HepG2 (cell line): ENCODE data around the gene FITM1. TPM values are rescaled to one million over a fixed set of nuclear protein-coding genes. Genes with fewer than 3 reads are reported as not detected.

Experiments
- FOXP1 ChIP-seq, 2 experiments: fragments of 450-650 bp in 1 of 2; IDR thresholded peaks; 2 replicates each; pipeline ENCODE4 v1.6.1; 2017 to 2018; ENCODE audit warnings: antibody characterized with exemption in 1 of 2
- HDAC2 ChIP-seq: sonication (generic); formaldehyde crosslinking; IDR thresholded peaks from 2 replicates; pipeline ENCODE4 v1.4.0; 2020; ENCODE audit warnings: missing genetic modification reagents
- JUND ChIP-seq: sonication (generic); formaldehyde crosslinking; IDR thresholded peaks from 2 replicates; pipeline ENCODE4 v1.8.0; 2022; ENCODE audit warnings: mild to moderate bottlenecking, missing genetic modification reagents
- KDM5A ChIP-seq: fragments of 200-600 bp; sonication (generic); IDR thresholded peaks from 2 replicates; pipeline ENCODE4 v1.7.0; 2018; ENCODE audit warnings: antibody characterized with exemption, mild to moderate bottlenecking, low read length, borderline replicate concordance
- KLF11 ChIP-seq: IDR thresholded peaks from 2 replicates; pipeline ENCODE4 v1.6.1; 2016; ENCODE audit warnings: missing compliant biosample characterization
- KLF6 ChIP-seq: IDR thresholded peaks from 2 replicates; pipeline ENCODE4 v1.8.0; 2016; ENCODE audit warnings: missing biosample characterization, missing genetic modification reagents
- NR2F6 ChIP-seq, 2 experiments: IDR thresholded peaks; 2 replicates each; pipeline ENCODE4 v1.6.1; 2016; ENCODE audit warnings: antibody characterized with exemption in 1 of 2, mild to moderate bottlenecking in 1 of 2
- PHF5A ChIP-seq: IDR thresholded peaks from one replicate; pipeline ENCODE4 v1.6.1; 2018; ENCODE audit warnings: low read depth, missing genetic modification reagents; ENCODE audit not compliant: unreplicated experiment
- PRPF4 ChIP-seq: fragments of 200-400 bp; formaldehyde crosslinking; IDR thresholded peaks from 2 replicates; pipeline ENCODE4 v1.6.1; 2016; ENCODE audit warnings: low read length, low read depth; ENCODE audit not compliant: poor library complexity, severe bottlenecking
- THAP11 ChIP-seq: IDR thresholded peaks from 2 replicates; pipeline ENCODE4 v1.6.1; 2016; ENCODE audit warnings: missing biosample characterization, missing genetic modification reagents
- TMF1 ChIP-seq: sonication (generic); formaldehyde crosslinking; IDR thresholded peaks from 2 replicates; pipeline ENCODE4 v1.8.1; 2022; ENCODE audit warnings: low read depth, missing genetic modification reagents
- YY1 ChIP-seq: IDR thresholded peaks from 2 replicates; pipeline ENCODE4 v1.6.1; 2011; ENCODE audit warnings: low read length, low read depth, moderate library complexity, mild to moderate bottlenecking; ENCODE audit not compliant: insufficient read depth, insufficient replicate concordance
- ZBTB1 ChIP-seq: sonication (generic); formaldehyde crosslinking; IDR thresholded peaks from 2 replicates; pipeline ENCODE4 v1.4.0; 2020; ENCODE audit warnings: missing genetic modification reagents, borderline replicate concordance
- ZBTB3 ChIP-seq: sonication (generic); formaldehyde crosslinking; IDR thresholded peaks from 2 replicates; pipeline ENCODE4 v1.4.0; 2020; ENCODE audit warnings: low read depth, mild to moderate bottlenecking, moderate library complexity, missing genetic modification reagents, borderline replicate concordance
- ZFP36 ChIP-seq: fragments of 150-350 bp; IDR thresholded peaks from 2 replicates; pipeline ENCODE4 v1.6.1; 2018; ENCODE audit warnings: borderline replicate concordance, low read length, low read depth; ENCODE audit not compliant: partially characterized antibody
- ZNF468 ChIP-seq: sonication (generic); formaldehyde crosslinking; IDR thresholded peaks from 2 replicates; pipeline ENCODE4 v1.8.0; 2022; ENCODE audit warnings: mild to moderate bottlenecking, moderate library complexity, missing genetic modification reagents
- polyA plus RNA-seq, 8 experiments: library from polyadenylated mRNA; depleted of rRNA in 3 of 8; stranded (reverse) in 7 of 8; unstranded in 1 of 8; fragments of >200 nt; fragmentation: Illumina TruSeq in 4 of 8; extraction: Trizol in 4 of 8; gene quantifications; 2 replicates each; pipeline versions ENCODE4 v1.2.1 to v1.2.3, GENCODE V29; 2011 to 2016; ENCODE audit warnings: low read depth in 4 of 8, missing spikeins in 1 of 8, mixed read lengths in 1 of 8; ENCODE audit not compliant: insufficient read depth in 1 of 8
- total RNA-seq, 5 experiments: library from RNA; depleted of rRNA; stranded (reverse); fragments of >200 nt; fragmentation: Illumina TruSeq; extraction: Trizol; gene quantifications; 2 replicates each; pipeline ENCODE4 v1.2.3, GENCODE V29; 2016; ENCODE audit warnings: low read depth in 1 of 5
- TF ChIP-seq, protein P1 (sequence below): sonication (generic); formaldehyde crosslinking; IDR thresholded peaks from one replicate; pipeline ENCODE4 v1.5.1; 2020; ENCODE audit warnings: mild to moderate bottlenecking, missing genetic modification reagents; ENCODE audit errors: not compliant biosample characterization
- TF ChIP-seq, protein P2 (sequence below): sonication (generic); formaldehyde crosslinking; IDR thresholded peaks from 2 replicates; pipeline ENCODE4 v1.8.0; 2022; ENCODE audit warnings: missing genetic modification reagents, low read depth, mild to moderate bottlenecking, borderline replicate concordance
- TF ChIP-seq, protein P3 (sequence below): sonication (generic); formaldehyde crosslinking; IDR thresholded peaks from 2 replicates; pipeline ENCODE4 v1.8.1; 2023; ENCODE audit warnings: missing genetic modification reagents, mild to moderate bottlenecking, borderline replicate concordance
- TF ChIP-seq, protein P4 (sequence below): sonication (generic); formaldehyde crosslinking; IDR thresholded peaks from 2 replicates; pipeline ENCODE4 v1.4.0; 2020; ENCODE audit warnings: mild to moderate bottlenecking, missing genetic modification reagents

FITM1 gene
- total and polyA plus RNA-seq, 2 of the 13 experiments (the other 11 are each of a cell fraction or from before 2014, with no cell fraction given): 2.7 to 5.8 TPM

DNA sequence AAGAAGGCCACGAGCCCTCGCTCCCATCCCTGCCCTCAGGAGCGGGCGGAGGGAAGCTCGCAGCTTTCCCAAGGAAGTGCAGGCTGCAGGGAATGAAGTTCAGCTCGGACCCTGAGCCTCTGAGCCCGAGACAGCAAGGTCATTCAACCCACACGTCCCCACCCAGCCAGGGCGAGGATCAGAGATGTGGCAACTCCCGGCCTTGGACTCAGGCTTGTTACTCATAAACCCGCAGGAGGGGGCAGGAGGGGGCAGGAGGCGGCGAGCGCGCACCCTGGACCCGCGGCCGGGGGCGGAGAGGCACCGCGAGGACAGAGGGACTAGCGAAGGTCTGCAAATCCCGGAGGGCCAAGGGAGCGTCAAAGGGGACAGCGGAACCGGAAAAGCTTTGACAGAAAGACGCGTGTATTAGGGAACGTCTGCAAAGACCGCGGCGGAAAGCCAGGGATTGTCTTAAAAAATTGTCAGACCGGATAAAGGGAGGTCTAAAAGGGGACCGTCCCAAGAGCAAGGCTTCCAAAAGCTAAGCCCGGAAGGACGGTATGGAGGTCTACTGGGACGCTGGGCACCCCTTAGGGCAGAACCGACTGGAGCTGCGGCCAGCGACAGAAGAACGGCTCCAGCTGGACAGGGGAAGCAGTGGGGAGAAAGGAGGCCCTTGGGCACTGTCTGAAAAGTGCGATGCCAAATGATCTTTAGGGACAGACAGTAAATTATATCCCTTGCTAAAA is 16.5 kb upstream of the FITM1 start (continued):
- TF ChIP-seq, protein P1, sequence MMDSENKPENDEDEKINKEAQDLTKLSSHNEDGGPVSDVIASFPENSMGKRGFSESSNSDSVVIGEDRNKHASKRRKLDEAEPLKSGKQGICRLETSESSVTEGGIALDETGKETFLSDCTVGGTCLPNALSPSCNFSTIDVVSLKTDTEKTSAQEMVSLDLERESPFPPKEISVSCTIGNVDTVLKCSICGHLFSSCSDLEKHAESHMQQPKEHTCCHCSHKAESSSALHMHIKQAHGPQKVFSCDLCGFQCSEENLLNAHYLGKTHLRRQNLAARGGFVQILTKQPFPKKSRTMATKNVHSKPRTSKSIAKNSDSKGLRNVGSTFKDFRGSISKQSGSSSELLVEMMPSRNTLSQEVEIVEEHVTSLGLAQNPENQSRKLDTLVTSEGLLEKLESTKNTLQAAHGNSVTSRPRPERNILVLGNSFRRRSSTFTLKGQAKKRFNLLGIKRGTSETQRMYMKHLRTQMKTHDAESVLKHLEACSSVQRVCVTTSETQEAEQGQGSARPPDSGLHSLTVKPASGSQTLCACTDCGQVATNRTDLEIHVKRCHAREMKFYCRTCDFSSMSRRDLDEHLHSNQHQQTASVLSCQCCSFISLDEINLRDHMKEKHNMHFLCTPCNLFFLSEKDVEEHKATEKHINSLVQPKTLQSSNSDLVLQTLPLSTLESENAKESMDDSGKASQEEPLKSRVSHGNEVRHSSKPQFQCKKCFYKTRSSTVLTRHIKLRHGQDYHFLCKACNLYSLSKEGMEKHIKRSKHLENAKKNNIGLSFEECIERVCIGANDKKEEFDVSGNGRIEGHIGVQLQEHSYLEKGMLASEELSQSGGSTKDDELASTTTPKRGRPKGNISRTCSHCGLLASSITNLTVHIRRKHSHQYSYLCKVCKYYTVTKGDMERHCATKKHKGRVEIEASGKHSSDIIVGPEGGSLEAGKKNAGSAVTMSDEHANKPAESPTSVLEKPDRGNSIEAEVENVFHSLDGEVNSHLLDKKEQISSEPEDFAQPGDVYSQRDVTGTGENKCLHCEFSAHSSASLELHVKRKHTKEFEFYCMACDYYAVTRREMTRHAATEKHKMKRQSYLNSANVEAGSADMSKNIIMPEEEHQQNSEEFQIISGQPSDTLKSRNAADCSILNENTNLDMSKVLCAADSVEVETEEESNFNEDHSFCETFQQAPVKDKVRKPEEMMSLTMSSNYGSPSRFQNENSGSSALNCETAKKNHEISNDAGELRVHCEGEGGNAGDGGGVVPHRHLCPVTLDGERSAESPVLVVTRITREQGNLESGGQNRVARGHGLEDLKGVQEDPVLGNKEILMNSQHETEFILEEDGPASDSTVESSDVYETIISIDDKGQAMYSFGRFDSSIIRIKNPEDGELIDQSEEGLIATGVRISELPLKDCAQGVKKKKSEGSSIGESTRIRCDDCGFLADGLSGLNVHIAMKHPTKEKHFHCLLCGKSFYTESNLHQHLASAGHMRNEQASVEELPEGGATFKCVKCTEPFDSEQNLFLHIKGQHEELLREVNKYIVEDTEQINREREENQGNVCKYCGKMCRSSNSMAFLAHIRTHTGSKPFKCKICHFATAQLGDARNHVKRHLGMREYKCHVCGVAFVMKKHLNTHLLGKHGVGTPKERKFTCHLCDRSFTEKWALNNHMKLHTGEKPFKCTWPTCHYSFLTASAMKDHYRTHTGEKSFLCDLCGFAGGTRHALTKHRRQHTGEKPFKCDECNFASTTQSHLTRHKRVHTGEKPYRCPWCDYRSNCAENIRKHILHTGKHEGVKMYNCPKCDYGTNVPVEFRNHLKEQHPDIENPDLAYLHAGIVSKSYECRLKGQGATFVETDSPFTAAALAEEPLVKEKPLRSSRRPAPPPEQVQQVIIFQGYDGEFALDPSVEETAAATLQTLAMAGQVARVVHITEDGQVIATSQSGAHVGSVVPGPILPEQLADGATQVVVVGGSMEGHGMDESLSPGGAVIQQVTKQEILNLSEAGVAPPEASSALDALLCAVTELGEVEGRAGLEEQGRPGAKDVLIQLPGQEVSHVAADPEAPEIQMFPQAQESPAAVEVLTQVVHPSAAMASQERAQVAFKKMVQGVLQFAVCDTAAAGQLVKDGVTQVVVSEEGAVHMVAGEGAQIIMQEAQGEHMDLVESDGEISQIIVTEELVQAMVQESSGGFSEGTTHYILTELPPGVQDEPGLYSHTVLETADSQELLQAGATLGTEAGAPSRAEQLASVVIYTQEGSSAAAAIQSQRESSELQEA (CRISPR knock-in tag): peak; percentile 91
- TF ChIP-seq NR2F6 (IDR thresholded peaks at IDR 0.05) (peak; percentile 89), NR2F6 (CRISPR knock-in tag; IDR thresholded peaks at IDR 0.05) (peak; percentile 99), ZBTB1 (CRISPR knock-in tag) (peak; percentile 82; the same call in 1 of the 2 replicates), KLF6 (peak; percentile 99), KDM5A (peak; percentile 85; the same call in 1 of the 2 replicates), PHF5A (CRISPR knock-in tag) (peak; percentile 98), ZNF468 (peak; percentile 93; the same call in 1 of the 2 replicates), YY1 (peak; percentile 76), PRPF4 (peak; percentile 26), JUND (CRISPR knock-in tag) (peak; percentile 87), THAP11 (peak; percentile 89), FOXP1 (IDR thresholded peaks at IDR 0.05) (peak; percentile 67; the same call in 1 of the 2 replicates), FOXP1 (CRISPR knock-in tag; IDR thresholded peaks at IDR 0.05) (peak; percentile 95), TMF1 (peak; percentile 88; the same call in 1 of the 2 replicates), HDAC2 (peak; percentile 100), KLF11 (CRISPR knock-in tag) (peak; percentile 97), ZFP36 (no peak), ZBTB3 (peak; percentile 83)
- TF ChIP-seq, protein P2, sequence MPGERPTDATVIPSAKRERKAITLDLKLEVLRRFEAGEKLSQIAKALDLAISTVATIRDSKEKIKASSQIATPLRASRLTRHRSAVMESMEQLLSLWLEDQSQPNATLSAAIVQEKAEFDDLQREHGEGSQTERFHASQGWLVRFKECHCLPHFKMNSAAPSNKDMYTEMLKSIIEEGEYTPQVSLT (CRISPR knock-in tag): no peak
- TF ChIP-seq, protein P3, sequence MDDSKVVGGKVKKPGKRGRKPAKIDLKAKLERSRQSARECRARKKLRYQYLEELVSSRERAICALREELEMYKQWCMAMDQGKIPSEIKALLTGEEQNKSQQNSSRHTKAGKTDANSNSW (CRISPR knock-in tag): no peak; the same call in 1 of the 2 replicates
- TF ChIP-seq, protein P4, sequence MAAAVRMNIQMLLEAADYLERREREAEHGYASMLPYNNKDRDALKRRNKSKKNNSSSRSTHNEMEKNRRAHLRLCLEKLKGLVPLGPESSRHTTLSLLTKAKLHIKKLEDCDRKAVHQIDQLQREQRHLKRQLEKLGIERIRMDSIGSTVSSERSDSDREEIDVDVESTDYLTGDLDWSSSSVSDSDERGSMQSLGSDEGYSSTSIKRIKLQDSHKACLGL (CRISPR knock-in tag): peak; percentile 92
